ENCODE results near the gene TAMM41. TPM values are rescaled to one million over a fixed set of nuclear protein-coding genes. Genes with fewer than 3 reads are reported as not detected.
A peak's percentile ranks its signal among the peaks of the same experiment; 100 is the strongest.

The TAMM41 gene
- total and polyA plus RNA-seq, 9 of the 15 experiments (the other 6 are each of a cell fraction or from before 2014, with no cell fraction given) = 8.6 to 74.6 (median 29.3) TPM

DNA sequence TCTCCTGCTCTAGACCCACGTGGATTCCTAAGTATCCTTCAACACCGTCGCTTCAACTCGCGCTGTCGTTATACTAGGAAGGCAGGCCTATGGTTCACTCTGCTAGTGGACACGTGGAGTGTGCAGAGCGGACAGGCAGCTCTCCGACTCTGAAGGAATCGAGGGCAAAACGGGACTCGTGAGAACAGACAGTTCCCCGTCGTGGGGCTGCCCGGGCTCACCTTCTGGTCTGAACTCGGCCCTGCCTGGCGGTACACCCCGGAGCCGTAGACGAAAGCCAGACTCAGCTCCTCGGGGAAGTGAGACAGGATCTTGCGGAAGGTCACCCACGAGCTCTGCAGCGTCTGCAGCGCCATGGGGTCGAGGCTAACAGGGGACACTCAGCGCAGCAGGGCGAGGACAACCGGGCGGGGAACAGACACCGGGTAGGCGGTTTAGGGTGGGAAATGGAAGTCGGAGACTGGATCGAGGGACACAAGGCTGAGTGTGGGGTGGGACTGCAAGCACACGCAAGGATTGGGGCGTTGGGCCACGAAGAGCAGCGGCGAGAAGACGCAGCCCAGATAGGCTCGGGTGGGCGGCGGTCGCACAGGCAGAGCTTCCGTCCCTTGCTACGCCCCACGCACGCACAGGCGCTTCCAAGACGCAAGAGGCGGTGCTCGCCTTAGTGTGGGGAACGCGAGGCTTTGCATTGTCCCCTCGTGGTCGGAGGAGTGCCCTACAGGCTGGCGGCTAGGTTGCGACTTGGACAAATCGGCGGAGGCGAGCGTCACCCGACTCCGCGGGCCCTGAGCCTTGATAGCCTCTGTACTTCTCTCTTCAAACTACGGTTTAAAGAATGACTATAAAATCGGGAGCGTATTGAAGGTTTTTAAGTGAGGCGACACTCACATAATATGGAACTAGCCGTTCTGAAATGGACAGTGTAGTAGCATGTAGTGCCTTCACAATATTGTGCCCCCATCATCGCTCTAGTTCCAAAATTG, at the start of gene TAMM41 (continued):
- TF ChIP-seq NR4A1 (CRISPR knock-in tag; IDR thresholded peaks at IDR 0.05) (no peak), NR4A1 (tag; IDR thresholded peaks at IDR 0.05) (no peak), POLR2B (IDR thresholded peaks at IDR 0.05; ENCODE audit: low read depth, partially characterized antibody) (peak; percentile 95), CBX1 (IDR thresholded peaks at IDR 0.05; ENCODE audit: low read depth) (peak; percentile 72; the same call in 1 of the 2 replicates), MTA2 (IDR thresholded peaks at IDR 0.05; ENCODE audit: low read depth) (no peak), RBBP5 (IDR thresholded peaks at IDR 0.05; ENCODE audit: borderline replicate concordance, insufficient read depth, low read length, poor library complexity, severe bottlenecking) (peak; percentile 94), TARDBP (IDR thresholded peaks at IDR 0.05) (peak; percentile 44; the same call in 1 of the 2 replicates), ZNF707 (CRISPR knock-in tag; conservative IDR thresholded peaks at IDR 0.05) (no peak), PTBP1 (IDR thresholded peaks at IDR 0.05; ENCODE audit: low read depth, low read length) (no peak), EHMT2 (IDR thresholded peaks at IDR 0.05) (0 out of 2 replicates have a peak, but pooled peaks have one; percentile 23), NFIC (IDR thresholded peaks at IDR 0.05) (peak; percentile 68), HMGXB4 (CRISPR knock-in tag; IDR thresholded peaks at IDR 0.05) (peak; percentile 90; the same call in 1 of the 2 replicates), ZC3H4 (CRISPR knock-in tag; IDR thresholded peaks at IDR 0.05; ENCODE audit: borderline replicate concordance) (0 out of 2 replicates have a peak, but pooled peaks have one; percentile 21), ATF1 (CRISPR knock-in tag; IDR thresholded peaks at IDR 0.05) (no peak), ATF1 (tag; IDR thresholded peaks at IDR 0.05) (peak; percentile 91), TCFL5 (CRISPR knock-in tag; conservative IDR thresholded peaks at IDR 0.05) (no peak), ZNF77 (CRISPR knock-in tag; IDR thresholded peaks at IDR 0.05) (no peak), ZNF586 (CRISPR knock-in tag; conservative IDR thresholded peaks at IDR 0.05) (no peak), ZBTB2 (IDR thresholded peaks at IDR 0.05) (peak; percentile 98), DNMT1 (IDR thresholded peaks at IDR 0.05) (0 out of 2 replicates have a peak, but pooled peaks have one; percentile 89), RBFOX2 (IDR thresholded peaks at IDR 0.05; ENCODE audit: low read depth, low read length) (peak; percentile 90)
- TF ChIP-seq, protein P1, sequence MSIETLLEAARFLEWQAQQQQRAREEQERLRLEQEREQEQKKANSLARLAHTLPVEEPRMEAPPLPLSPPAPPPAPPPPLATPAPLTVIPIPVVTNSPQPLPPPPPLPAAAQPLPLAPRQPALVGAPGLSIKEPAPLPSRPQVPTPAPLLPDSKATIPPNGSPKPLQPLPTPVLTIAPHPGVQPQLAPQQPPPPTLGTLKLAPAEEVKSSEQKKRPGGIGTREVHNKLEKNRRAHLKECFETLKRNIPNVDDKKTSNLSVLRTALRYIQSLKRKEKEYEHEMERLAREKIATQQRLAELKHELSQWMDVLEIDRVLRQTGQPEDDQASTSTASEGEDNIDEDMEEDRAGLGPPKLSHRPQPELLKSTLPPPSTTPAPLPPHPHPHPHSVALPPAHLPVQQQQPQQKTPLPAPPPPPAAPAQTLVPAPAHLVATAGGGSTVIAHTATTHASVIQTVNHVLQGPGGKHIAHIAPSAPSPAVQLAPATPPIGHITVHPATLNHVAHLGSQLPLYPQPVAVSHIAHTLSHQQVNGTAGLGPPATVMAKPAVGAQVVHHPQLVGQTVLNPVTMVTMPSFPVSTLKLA (conservative IDR thresholded peaks at IDR 0.05) = peak; percentile 71 to 92
- TF ChIP-seq, protein P2, sequence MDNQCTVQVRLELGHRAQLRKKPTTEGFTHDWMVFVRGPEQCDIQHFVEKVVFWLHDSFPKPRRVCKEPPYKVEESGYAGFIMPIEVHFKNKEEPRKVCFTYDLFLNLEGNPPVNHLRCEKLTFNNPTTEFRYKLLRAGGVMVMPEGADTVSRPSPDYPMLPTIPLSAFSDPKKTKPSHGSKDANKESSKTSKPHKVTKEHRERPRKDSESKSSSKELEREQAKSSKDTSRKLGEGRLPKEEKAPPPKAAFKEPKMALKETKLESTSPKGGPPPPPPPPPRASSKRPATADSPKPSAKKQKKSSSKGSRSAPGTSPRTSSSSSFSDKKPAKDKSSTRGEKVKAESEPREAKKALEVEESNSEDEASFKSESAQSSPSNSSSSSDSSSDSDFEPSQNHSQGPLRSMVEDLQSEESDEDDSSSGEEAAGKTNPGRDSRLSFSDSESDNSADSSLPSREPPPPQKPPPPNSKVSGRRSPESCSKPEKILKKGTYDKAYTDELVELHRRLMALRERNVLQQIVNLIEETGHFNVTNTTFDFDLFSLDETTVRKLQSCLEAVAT (IDR thresholded peaks at IDR 0.05) = peak; percentile 24 to 86; a peak in 2 of 4 replicates

Measured in K562 (cell line).